Measurements from ENCODE around the gene SPARC.

Gene SPARC

GRCh38 chr5:151660616-151661495, 25.9 kb downstream of the SPARC start:
- DNase-seq (ENCODE audit: low read depth), result no peak

DNA sequence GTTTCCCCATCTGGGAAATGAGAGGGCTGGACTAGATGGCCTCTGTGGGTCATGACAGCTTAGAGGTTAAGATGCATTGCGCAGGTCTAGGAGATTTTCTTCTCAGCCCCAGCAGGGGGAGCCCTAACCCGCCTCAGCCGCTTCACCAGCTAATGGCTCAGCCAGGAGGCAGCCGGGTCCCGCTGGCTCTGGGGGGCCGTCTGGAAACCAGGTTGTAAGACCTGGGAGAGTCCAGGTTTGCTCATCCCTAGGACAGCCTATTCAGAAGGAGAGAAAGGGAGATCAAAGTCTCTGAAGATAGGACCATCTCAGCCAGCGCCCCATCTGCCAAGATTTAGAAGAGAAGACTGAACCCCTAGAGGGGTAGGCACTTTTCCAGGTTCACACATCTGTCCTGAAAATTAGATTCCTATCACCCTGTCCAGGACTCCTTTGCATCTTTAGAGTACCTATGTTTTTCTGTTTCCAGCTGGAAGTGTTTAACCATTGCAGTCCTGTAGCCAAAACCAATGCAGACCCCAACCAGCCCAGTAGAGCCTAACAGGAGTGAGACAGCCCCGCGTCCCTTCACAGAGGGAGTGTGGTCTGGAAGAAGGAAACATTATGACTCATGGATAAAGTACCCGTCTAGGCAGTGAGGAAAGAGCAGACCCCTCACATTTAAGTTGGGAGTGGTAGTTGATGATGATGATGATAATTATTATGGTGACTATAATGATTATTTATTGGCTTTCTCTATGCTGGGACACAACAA, 27.5 kb downstream of the SPARC start:
- DNase-seq (ENCODE audit: low read depth), result no peak

- DNase-seq (ENCODE audit: low read depth), result no peak
Observed at GRCh38 chr5:151657114-151657513, 29.6 kb downstream of the SPARC start.

- DNase-seq (ENCODE audit: low read depth), result no peak
Observed at GRCh38 chr5:151656311-151656710, 30.4 kb downstream of the SPARC start.

GRCh38 chr5:151651997-151652645, 34.6 kb downstream of the SPARC start:
- DNase-seq (ENCODE audit: low read depth), result no peak

- no peak for DNase-seq (ENCODE audit: low read depth)
Observed at GRCh38 chr5:151648988-151649387, 37.7 kb downstream of the SPARC start.

- DNase-seq (ENCODE audit: low read depth), result no peak
Observed at GRCh38 chr5:151648089-151648488, 38.6 kb downstream of the SPARC start.

- DNase-seq (ENCODE audit: low read depth), result no peak
Observed at GRCh38 chr5:151647320-151647861, 39.3 kb downstream of the SPARC start.

- no peak for DNase-seq (ENCODE audit: low read depth)
Observed at GRCh38 chr5:151646334-151646733, 40.4 kb downstream of the SPARC start.

DNA sequence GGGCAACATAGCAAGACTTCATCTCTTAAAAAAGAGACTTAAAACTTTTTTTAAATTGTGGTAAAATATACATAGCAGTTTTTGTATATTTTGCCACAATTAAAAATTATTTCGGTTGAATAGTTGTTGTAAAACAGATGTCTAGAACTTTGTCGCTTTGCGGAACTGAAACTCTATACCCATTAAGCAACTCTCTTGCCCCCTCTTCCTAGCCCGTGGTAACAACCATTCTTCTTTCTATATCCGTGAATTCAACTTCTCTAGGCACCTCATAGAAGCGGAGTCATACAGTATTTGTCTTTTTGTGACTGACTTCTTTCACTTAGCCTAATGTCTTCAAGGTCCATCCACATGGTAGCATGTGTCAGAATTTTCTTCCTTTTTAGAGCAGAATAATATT, 43.3 kb downstream of the SPARC start:
- DNase-seq (ENCODE audit: low read depth), result no peak

DNA sequence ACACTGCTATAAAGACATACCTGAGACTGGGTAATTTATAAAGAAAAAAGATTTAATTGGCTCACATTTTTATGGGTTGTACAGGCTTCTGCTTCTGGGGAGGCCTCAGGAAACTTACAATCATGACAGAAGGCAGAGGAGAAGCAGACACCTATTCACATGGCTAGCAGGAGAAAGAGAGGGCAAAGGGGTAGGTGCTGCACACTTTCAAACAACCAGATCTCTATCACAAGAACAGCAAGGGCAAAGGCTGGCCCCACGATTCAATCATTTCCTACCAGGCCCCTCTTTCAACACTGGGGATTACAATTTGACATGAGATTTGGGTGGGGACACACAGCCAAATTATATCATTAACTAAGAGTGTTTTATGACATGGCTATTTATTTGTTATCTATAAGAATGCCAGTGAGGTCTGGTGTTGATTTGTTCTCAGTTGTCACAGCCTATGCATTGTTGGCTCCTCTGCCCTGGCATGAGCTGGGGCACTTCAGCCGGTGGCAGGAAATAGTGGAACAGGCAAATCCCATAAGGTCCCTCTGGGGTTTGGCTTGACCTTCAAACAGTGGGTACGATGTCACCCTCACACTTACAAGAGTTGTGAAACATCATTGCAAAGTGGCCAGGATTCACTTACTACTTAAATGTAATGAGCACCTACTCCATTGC, 44.1 kb downstream of the SPARC start:
- DNase-seq (ENCODE audit: low read depth), result no peak

- DNase-seq (ENCODE audit: low read depth), result no peak
Observed at GRCh38 chr5:151638619-151639018, 48.1 kb downstream of the SPARC start.

DNA sequence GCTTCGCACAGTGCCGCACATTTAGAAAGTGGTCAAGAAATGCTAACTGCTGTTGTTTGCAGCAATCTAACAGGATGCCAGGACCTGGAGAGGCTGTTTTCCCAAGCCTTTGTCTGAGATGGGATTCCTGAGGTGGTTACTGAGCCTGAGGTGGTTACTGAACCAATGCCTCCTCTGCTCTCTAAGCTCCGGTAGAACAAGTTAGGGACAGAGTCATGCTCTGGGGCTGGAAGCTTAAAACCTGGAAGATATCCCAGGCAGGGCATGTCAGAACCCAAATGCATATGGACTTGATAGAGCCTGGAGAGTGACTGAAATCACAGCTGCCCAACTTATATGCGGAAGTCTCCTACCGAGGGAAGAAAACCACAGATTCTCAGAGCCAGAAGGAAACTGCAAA, 49.0 kb downstream of the SPARC start:
- DNase-seq (ENCODE audit: low read depth), result no peak

DNA sequence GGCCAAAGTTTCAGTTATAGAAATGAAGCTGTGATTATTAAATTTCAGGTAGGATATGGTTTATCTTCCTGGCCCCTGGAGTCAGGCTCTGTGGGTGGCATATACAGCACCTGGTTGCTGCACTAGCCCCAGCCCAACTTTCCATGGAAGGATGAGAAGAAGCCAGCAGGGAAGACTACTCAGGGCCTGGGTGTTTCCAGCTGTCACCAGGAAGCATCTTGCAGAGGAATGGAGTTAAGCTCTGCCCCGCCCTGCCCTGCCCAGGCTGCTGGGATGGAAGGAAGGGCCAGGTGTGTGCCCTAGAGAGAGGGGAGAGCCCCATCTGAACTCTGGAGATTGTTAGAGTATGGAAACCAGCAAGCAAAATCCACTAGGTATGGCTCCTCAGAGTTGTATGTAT, 52.8 kb downstream of the SPARC start:
- DNase-seq (ENCODE audit: low read depth), result no peak

GRCh38 chr5:151632941-151633340, 53.8 kb downstream of the SPARC start:
- no peak for DNase-seq (ENCODE audit: low read depth)

GRCh38 chr5:151632524-151632923, 54.2 kb downstream of the SPARC start:
- DNase-seq (ENCODE audit: low read depth), result no peak

- no peak for DNase-seq (ENCODE audit: low read depth)
Observed at GRCh38 chr5:151631941-151632340, 54.8 kb downstream of the SPARC start.

GRCh38 chr5:151630088-151630487, 56.6 kb downstream of the SPARC start:
- DNase-seq (ENCODE audit: low read depth), result no peak

- DNase-seq (ENCODE audit: low read depth), result peak; percentile 63
Observed at GRCh38 chr5:151628112-151628823, 58.4 kb downstream of the SPARC start.

- no peak for DNase-seq (ENCODE audit: low read depth)
Observed at GRCh38 chr5:151627650-151628049, 59.1 kb downstream of the SPARC start.

DNA sequence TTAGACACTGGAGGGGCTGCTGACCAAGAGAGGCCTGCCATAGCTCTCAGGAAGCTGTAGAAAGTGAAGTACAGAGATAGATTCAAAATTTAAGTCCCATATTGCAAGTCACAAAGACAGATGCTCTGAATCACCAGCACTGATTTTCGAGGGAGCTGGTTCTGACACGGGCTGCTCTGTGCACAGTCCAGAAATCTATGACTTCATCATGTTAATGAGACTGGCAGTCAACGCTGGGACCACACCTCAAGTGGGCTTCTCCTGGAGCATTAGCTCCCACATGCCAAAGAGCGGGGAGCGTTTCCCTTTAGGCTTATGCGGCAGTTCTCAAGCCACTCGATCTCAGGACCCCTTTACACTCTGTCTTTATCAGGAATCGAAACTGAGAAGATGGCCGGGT, 61.4 kb downstream of the SPARC start:
- no peak for DNase-seq (ENCODE audit: low read depth)

Measured in GM04503 (cell line).